ENCODE results near the gene ZNF331.

DNA sequence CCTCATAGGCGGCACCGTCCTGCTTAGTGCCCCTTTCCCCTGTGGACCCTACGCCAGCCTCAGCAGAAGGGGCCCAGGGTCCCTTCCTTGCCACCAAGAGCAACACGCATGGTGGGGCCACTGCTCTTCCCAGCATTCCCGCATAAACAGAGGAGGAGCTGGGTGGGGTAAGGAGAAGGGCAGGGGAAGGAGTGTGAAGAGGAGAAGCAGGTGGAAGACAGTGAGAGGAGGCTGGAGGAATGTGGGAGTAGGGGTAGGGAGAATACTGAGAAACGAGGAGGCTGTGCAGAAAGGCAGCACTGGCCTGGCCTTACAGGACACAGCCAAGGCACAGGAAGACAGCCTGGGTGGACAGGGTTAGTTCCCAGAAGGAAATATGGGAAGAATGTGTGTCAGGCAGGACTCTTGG is 43.9 kb downstream of the ZNF331 start:
- TF ChIP-seq YY1 (IDR thresholded peaks at IDR 0.05; ENCODE audit: low read depth) = no peak
- no peak for TF ChIP-seq TCF12 (IDR thresholded peaks at IDR 0.05; ENCODE audit: low read depth)
- no peak for TF ChIP-seq EGR1 (IDR thresholded peaks at IDR 0.05)
- TF ChIP-seq TEAD4 (IDR thresholded peaks at IDR 0.05) = no peak
- TF ChIP-seq TAF1 (IDR thresholded peaks at IDR 0.05; ENCODE audit: low read depth) = no peak
